HEK293 (cell line): ENCODE measurements around the gene LPP.

ENCODE experiments used
- CTCF ChIA-PET: fragments of 350-600 bp; formaldehyde crosslinking; extraction: SDS; loops from one replicate; lab custom pipeline; 2021; ENCODE audit warnings: antibody characterized with exemption; lab: Yijun Ruan, JAX
- POLR2A ChIA-PET: fragments of 300-600 bp; formaldehyde crosslinking; extraction: SDS; loops from one replicate; lab custom pipeline; 2020; ENCODE audit warnings: antibody characterized with exemption, inconsistent platforms; lab: Yijun Ruan, JAX
- H3K27ac ChIP-seq: fragments of 200-500 bp; sonication (Bioruptor generic); 2 replicates; pipeline ENCODE4 v1.5.1; 2014; ENCODE audit warnings: low read depth, low read length, control low read depth, inconsistent platforms; ENCODE audit errors: extremely low read depth
- H3K36me3 ChIP-seq, 2 experiments: fragments of 200-500 bp in 1 of 2; sonication (Bioruptor generic) in 1 of 2; 1 replicate in 1 of 2; 2 replicates in 1 of 2; pipeline ENCODE4 v1.5.1; 2014 to 2017; ENCODE audit warnings: inconsistent platforms in 2 of 2, low read length in 2 of 2; ENCODE audit not compliant: control insufficient read depth in 2 of 2, insufficient read depth in 1 of 2
- H3K4me1 ChIP-seq: fragments of 200-500 bp; sonication (Bioruptor generic); 2 replicates; pipeline ENCODE4 v1.5.1; 2014; ENCODE audit warnings: mild to moderate bottlenecking, low read length, inconsistent platforms; ENCODE audit not compliant: control insufficient read depth, insufficient read depth
- H3K4me3 ChIP-seq: 2 replicates; pipeline ENCODE4 v1.5.1; 2011; ENCODE audit warnings: low read depth, mild to moderate bottlenecking, control low read depth, low read length, moderate library complexity
- H3K9me3 ChIP-seq: fragments of 200-500 bp; sonication (Bioruptor generic); 2 replicates; pipeline ENCODE4 v1.5.1; 2014; ENCODE audit warnings: low read depth, low read length, inconsistent platforms; ENCODE audit not compliant: control insufficient read depth, insufficient read depth
- EGR2 ChIP-seq: fragments of 450-650 bp; formaldehyde crosslinking; IDR thresholded peaks from 2 replicates; pipeline ENCODE4 v1.5.1; 2016; ENCODE audit warnings: low read depth, missing biosample characterization, missing genetic modification characterization
- HIC1 ChIP-seq: fragments of 450-650 bp; formaldehyde crosslinking; IDR thresholded peaks from 2 replicates; pipeline ENCODE4 v1.5.1; 2016; ENCODE audit warnings: missing biosample characterization, missing genetic modification characterization
- KLF10 ChIP-seq: fragments of 450-650 bp; IDR thresholded peaks from 2 replicates; pipeline ENCODE4 v1.5.1; 2018; ENCODE audit warnings: missing biosample characterization, mild to moderate bottlenecking, missing genetic modification characterization
- TCF7L2 ChIP-seq: IDR thresholded peaks from 2 replicates; pipeline ENCODE4 v1.6.1; 2011; ENCODE audit warnings: low read depth, mild to moderate bottlenecking, inconsistent platforms, low read length, moderate library complexity, borderline replicate concordance
- WT1 ChIP-seq: fragments of 450-650 bp; formaldehyde crosslinking; IDR thresholded peaks from 2 replicates; pipeline ENCODE4 v1.5.1; 2016; ENCODE audit warnings: missing biosample characterization, missing genetic modification characterization
- YY2 ChIP-seq: fragments of 450-650 bp; formaldehyde crosslinking; IDR thresholded peaks from 2 replicates; pipeline ENCODE4 v1.5.1; 2016; ENCODE audit warnings: missing biosample characterization, missing genetic modification characterization
- ZBTB21 ChIP-seq: fragments of 450-650 bp; formaldehyde crosslinking; IDR thresholded peaks from 2 replicates; pipeline ENCODE4 v1.5.1; 2017; ENCODE audit warnings: missing biosample characterization, missing genetic modification characterization
- ZFHX2 ChIP-seq: fragments of 450-650 bp; formaldehyde crosslinking; conservative IDR thresholded peaks from 2 replicates; pipeline ENCODE4 v1.5.1; 2016; ENCODE audit warnings: missing biosample characterization, missing genetic modification characterization
- ZNF146 ChIP-seq: fragments of 450-650 bp; formaldehyde crosslinking; IDR thresholded peaks from 2 replicates; pipeline ENCODE4 v1.5.1; 2016; ENCODE audit warnings: missing biosample characterization, missing genetic modification characterization
- ZNF16 ChIP-seq: fragments of 450-650 bp; formaldehyde crosslinking; IDR thresholded peaks from 2 replicates; pipeline ENCODE4 v1.5.1; 2016; ENCODE audit warnings: low read depth, missing biosample characterization, missing genetic modification characterization
- ZNF175 ChIP-seq: fragments of 450-650 bp; formaldehyde crosslinking; IDR thresholded peaks from 2 replicates; pipeline ENCODE4 v1.5.1; 2016; ENCODE audit warnings: missing biosample characterization, missing genetic modification characterization
- ZNF184 ChIP-seq: fragments of 450-650 bp; IDR thresholded peaks from 2 replicates; pipeline ENCODE4 v1.5.1; 2018; ENCODE audit warnings: missing biosample characterization, mild to moderate bottlenecking, missing genetic modification characterization
- ZNF248 ChIP-seq: fragments of 450-650 bp; formaldehyde crosslinking; IDR thresholded peaks from 2 replicates; pipeline ENCODE4 v1.5.1; 2017; ENCODE audit warnings: missing biosample characterization, missing genetic modification characterization
- ZNF280D ChIP-seq: fragments of 450-650 bp; formaldehyde crosslinking; IDR thresholded peaks from 2 replicates; pipeline ENCODE4 v1.5.1; 2016; ENCODE audit warnings: missing biosample characterization, missing genetic modification characterization
- ZNF404 ChIP-seq: fragments of 450-650 bp; formaldehyde crosslinking; IDR thresholded peaks from 2 replicates; pipeline ENCODE4 v1.5.1; 2017; ENCODE audit warnings: missing biosample characterization, missing genetic modification characterization
- ZNF529 ChIP-seq: fragments of 450-650 bp; formaldehyde crosslinking; IDR thresholded peaks from 2 replicates; pipeline ENCODE4 v1.5.1; 2017; ENCODE audit warnings: missing genetic modification characterization, missing biosample characterization; ENCODE audit not compliant: insufficient replicate concordance
- ZNF558 ChIP-seq: fragments of 450-650 bp; formaldehyde crosslinking; IDR thresholded peaks from 2 replicates; pipeline ENCODE4 v1.5.1; 2016; ENCODE audit warnings: missing biosample characterization, missing genetic modification characterization
- ZNF561 ChIP-seq: fragments of 450-650 bp; IDR thresholded peaks from 2 replicates; pipeline ENCODE4 v1.5.1; 2018; ENCODE audit warnings: missing biosample characterization, missing genetic modification characterization, borderline replicate concordance
- ZNF660 ChIP-seq: fragments of 450-650 bp; IDR thresholded peaks from 2 replicates; pipeline ENCODE4 v1.5.1; 2018; ENCODE audit warnings: missing biosample characterization, mild to moderate bottlenecking, missing genetic modification characterization
- ZNF677 ChIP-seq: fragments of 450-650 bp; IDR thresholded peaks from 2 replicates; pipeline ENCODE4 v1.5.0; 2018; ENCODE audit warnings: missing biosample characterization, mild to moderate bottlenecking, missing genetic modification characterization, moderate library complexity
- ZNF692 ChIP-seq: fragments of 450-650 bp; formaldehyde crosslinking; IDR thresholded peaks from 2 replicates; pipeline ENCODE4 v1.5.1; 2016; ENCODE audit warnings: missing biosample characterization, missing genetic modification characterization
- ZNF777 ChIP-seq: fragments of 450-650 bp; formaldehyde crosslinking; IDR thresholded peaks from 2 replicates; pipeline ENCODE4 v1.5.1; 2017; ENCODE audit warnings: missing biosample characterization, missing genetic modification characterization, borderline replicate concordance
- ZSCAN5A ChIP-seq: fragments of 450-650 bp; formaldehyde crosslinking; IDR thresholded peaks from 2 replicates; pipeline ENCODE4 v1.5.1; 2016; ENCODE audit warnings: missing biosample characterization, missing genetic modification characterization
- TF ChIP-seq, protein P1 (sequence below): fragments of 450-650 bp; formaldehyde crosslinking; IDR thresholded peaks from 2 replicates; pipeline ENCODE4 v1.5.1; 2017; ENCODE audit warnings: missing biosample characterization, missing genetic modification characterization
- TF ChIP-seq, protein P2 (sequence below): fragments of 450-650 bp; formaldehyde crosslinking; IDR thresholded peaks from 2 replicates; pipeline ENCODE4 v1.5.1; 2016; ENCODE audit warnings: missing biosample characterization, missing genetic modification characterization

LPP gene

DNA sequence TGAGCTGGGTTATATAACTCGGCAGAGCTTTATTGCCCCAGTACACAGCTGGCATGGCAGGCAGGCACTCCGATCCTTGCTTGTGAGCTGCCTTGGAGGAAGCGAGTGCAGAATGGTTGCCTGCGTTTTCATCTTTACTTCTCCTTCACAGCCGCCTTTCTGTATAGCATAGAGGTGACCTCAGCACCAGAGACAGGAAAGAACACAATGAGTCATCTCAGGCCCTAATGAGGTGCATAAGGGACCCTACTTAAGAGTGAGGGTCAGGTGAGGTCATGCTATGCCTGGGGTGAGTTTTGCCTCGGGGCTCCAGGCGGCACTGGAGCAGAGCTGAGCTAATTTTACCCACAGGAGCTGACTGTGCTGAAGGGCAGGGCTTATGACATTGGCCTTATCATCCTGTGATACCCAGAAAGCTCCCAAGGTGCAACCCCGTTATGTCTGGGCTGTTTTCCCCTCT, 43.5 kb downstream of the LPP start (continued):
- TF ChIP-seq ZNF777 (tag by site-specific recombination) (no peak), ZNF146 (tag by site-specific recombination) (no peak), ZNF558 (tag by site-specific recombination) (peak; percentile 83; the same call in 1 of the 2 replicates), ZNF660 (tag by site-specific recombination) (peak; percentile 95), EGR2 (tag by site-specific recombination) (no peak), ZBTB21 (tag by site-specific recombination) (peak; percentile 67; the same call in 1 of the 2 replicates), ZNF529 (tag by site-specific recombination) (no peak), ZNF692 (tag by site-specific recombination) (peak; percentile 91), ZNF677 (tag by site-specific recombination) (no peak), ZSCAN5A (tag by site-specific recombination) (no peak), ZNF184 (tag by site-specific recombination) (no peak), ZNF248 (tag by site-specific recombination) (no peak), HIC1 (tag by site-specific recombination) (peak; percentile 96), ZFHX2 (tag by site-specific recombination) (no peak), TCF7L2 (no peak)
- TF ChIP-seq, protein P1, sequence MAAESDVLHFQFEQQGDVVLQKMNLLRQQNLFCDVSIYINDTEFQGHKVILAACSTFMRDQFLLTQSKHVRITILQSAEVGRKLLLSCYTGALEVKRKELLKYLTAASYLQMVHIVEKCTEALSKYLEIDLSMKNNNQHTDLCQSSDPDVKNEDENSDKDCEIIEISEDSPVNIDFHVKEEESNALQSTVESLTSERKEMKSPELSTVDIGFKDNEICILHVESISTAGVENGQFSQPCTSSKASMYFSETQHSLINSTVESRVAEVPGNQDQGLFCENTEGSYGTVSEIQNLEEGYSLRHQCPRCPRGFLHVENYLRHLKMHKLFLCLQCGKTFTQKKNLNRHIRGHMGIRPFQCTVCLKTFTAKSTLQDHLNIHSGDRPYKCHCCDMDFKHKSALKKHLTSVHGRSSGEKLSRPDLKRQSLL (tag by site-specific recombination), result no peak
- TF ChIP-seq, protein P2, sequence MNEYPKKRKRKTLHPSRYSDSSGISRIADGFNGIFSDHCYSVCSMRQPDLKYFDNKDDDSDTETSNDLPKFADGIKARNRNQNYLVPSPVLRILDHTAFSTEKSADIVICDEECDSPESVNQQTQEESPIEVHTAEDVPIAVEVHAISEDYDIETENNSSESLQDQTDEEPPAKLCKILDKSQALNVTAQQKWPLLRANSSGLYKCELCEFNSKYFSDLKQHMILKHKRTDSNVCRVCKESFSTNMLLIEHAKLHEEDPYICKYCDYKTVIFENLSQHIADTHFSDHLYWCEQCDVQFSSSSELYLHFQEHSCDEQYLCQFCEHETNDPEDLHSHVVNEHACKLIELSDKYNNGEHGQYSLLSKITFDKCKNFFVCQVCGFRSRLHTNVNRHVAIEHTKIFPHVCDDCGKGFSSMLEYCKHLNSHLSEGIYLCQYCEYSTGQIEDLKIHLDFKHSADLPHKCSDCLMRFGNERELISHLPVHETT, result peak; percentile 83

DNA sequence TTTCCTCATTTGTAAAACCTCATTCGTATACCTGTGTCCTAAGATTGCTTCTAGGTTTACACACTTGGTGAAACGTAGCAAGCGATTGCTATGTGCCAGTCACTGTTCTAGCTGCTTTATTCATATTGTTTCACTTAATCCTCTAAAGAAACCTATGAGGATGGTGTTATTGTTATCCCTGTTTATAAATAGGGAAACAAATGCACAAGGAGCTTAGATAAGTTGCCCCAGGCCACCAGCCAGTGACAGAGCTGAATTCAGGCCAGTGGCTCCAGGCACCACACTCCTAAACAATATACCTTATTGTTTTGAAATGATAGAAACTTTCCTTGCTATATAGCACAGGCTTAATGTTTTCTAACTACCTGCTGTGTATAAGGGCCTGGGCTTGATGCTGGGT, 44.0 kb downstream of the LPP start:
- Histone ChIP-seq H3K9me3 (no peaks in the 10 kb centered on the region), H3K4me3 (no peak overlapping the region), H3K27ac (no peak overlapping the region), H3K4me1 (peaks cover 9% of the 10 kb centered on the region), H3K36me3 (peaks cover 0 to 2% of the 10 kb centered on the region in 2 experiments; a peak in 1 of 3 replicates)
- ChIA-PET CTCF (interaction anchor here (1.4 kb wide), 1 partner anchor 12 kb away, joined by 3 read pairs; no protein-coding TSS in a partner anchor), POLR2A (interaction anchor here (1.4 to 1.6 kb wide), 2 partner anchors 10 to 45 kb away, joined by 3 to 4 read pairs; no protein-coding TSS in a partner anchor)
- TF ChIP-seq ZNF280D (tag by site-specific recombination), result no peak
- TF ChIP-seq ZNF175 (tag by site-specific recombination), result no peak
- no peak for TF ChIP-seq KLF10 (tag by site-specific recombination)
- no peak for TF ChIP-seq YY2 (tag by site-specific recombination)
- TF ChIP-seq ZNF404 (tag by site-specific recombination), result no peak
- no peak for TF ChIP-seq WT1
- no peak for TF ChIP-seq ZNF16
- no peak for TF ChIP-seq ZNF561
